ENCODE results near the gene SNAPC2. TPM values are rescaled to one million over a fixed set of nuclear protein-coding genes. Genes with fewer than 3 reads are reported as not detected.

The SNAPC2 gene
- 7.1 TPM for total RNA-seq

GRCh38 chr19:7919610-7920518 lies at the start of gene SNAPC2:
TSS of gene SNAPC2 (plus strand) at chr19:7920338. CDS start at chr19:7920367, 29 bp downstream.

GRCh38 chr19:7874076-7874896 lies 45.9 kb upstream of the SNAPC2 start, which contains the start of gene PRR36:
TSS of gene PRR36 (minus strand) at chr19:7874390. CDS start at chr19:7873689, 701 bp downstream.

GRCh38 chr19:7888145-7888825 lies 31.9 kb upstream of the SNAPC2 start, which contains the start of gene LRRC8E:
TSS of gene LRRC8E (plus strand) at chr19:7888510. CDS start at chr19:7895604, 7,094 bp downstream.

GRCh38 chr19:7903244-7904073 lies 16.7 kb upstream of the SNAPC2 start, which contains the start of gene MAP2K7:
TSS of gene MAP2K7 (plus strand) at chr19:7903877. CDS start at chr19:7903945, 68 bp downstream.

GRCh38 chr19:7914598-7915045 lies 5.5 kb upstream of the SNAPC2 start, which contains the start of gene TGFBR3L:
TSS of gene TGFBR3L (plus strand) at chr19:7914830.

DNA sequence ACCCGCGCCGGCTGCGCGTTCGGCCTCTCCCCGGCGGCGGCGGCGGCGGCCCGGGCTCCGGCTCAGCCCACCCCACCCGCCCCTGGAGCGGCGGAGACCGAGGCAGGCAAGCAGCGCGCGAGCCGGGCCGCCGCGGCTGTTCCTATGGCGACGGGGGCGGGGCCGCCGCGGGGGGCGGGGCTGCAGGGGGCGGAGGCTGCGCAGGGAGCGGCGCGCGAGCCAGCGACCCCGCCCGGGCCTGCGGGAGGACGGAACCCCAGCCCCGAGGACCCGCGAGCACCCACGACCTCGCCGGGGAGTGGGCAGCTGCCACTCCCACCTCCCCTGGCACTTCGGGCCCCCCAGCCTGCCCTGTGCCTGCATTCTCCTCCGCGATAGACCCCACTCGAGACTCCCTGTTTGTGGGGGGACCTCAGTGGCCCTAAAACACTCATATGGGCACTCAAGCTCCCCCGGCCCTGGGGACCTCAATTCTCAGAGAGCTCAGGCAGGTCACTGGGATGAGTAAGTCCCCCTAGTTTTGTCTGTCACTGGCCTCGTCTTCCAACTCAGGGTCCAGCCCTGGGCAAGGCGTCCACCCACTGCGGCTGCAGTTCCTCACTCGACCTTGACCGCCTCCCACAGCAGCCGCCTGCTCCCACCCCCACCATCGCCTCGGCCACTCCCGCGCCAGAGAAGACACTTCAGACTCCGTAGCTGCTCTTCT lies 6.0 kb downstream of the SNAPC2 start, which contains the start of gene CTXN1:
Gene CTXN1, minus strand, starts transcription at position 115 of the 706 bp plus-strand sequence. CDS start 597 bp downstream, outside the sequence.

DNA sequence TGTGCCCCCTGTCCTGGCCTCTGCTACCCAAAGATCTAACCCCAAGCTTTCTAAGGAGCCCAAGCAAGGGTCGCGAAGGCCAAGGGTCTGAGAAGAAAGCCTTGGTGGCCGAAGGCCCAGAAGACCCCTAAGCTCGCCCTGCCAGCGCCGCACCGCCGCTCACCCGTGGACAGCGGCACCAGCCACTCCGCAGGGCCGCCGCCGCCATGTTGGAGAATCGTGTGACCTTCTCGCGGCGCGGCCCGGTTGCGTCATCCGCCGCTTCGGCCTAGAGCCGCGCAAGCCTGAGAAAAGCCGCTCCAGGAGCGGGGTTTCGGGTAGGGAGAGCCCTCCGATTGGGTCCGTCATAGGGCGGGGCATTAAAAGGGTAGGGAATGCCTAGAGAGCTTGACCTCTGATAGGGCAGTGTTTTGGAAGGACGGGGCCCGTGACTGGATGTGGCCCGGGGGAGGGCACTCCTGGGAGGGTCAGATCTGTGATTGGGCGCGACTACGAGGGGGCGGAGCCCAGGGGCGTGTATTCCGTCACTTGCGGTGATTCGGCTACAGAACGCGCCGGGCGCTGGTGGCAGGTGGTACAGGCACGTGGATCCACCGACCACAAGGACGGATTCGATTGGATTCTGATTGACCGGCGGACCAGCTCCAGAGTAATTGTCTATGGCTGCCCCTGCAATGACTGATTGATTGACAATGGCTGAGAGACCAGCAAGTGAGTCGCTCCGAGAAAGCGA lies 23.5 kb downstream of the SNAPC2 start, which contains the start of gene TIMM44:
Gene TIMM44, minus strand, starts transcription at position 223 of the 733 bp plus-strand sequence. Its CDS starts 15 bp downstream, at position 208.

Other genes with a start within 250 kb of the SNAPC2 start
- not detected for gene MCEMP1, start 243.2 kb upstream of the SNAPC2 start, total RNA-seq
- 36.9 TPM for gene TRAPPC5, start 239.5 kb upstream of the SNAPC2 start, total RNA-seq
- not detected for gene FCER2, start 218.2 kb upstream of the SNAPC2 start, total RNA-seq
- gene CLEC4G, start 188.2 kb upstream of the SNAPC2 start, total RNA-seq = 0.71 TPM
- 5.4 TPM for gene CD209, start 172.8 kb upstream of the SNAPC2 start, total RNA-seq
- 0.27 TPM for gene CLEC4M, start 157.1 kb upstream of the SNAPC2 start, total RNA-seq
- 26.1 TPM for gene EVI5L, start 90.1 kb upstream of the SNAPC2 start, total RNA-seq
- gene PRR36, start 45.9 kb upstream of the SNAPC2 start, total RNA-seq = 4.7 TPM
- 0.33 TPM for gene LRRC8E, start 31.8 kb upstream of the SNAPC2 start, total RNA-seq
- gene MAP2K7, start 16.5 kb upstream of the SNAPC2 start, total RNA-seq = 20.3 TPM
- gene TGFBR3L, start 5.5 kb upstream of the SNAPC2 start, total RNA-seq = not detected
- gene CTXN1, start 5.8 kb downstream of the SNAPC2 start, total RNA-seq = 10.9 TPM
- 52.4 TPM for gene TIMM44, start 23.3 kb downstream of the SNAPC2 start, total RNA-seq
- gene ELAVL1, start 85.3 kb downstream of the SNAPC2 start, total RNA-seq = 68.1 TPM
- gene CCL25, start 132.4 kb downstream of the SNAPC2 start, total RNA-seq = not detected
- gene FBN3, start 229.3 kb downstream of the SNAPC2 start, total RNA-seq = 9.1 TPM